WI38 (cell line): ENCODE data around the gene WSB1.
"Not testable (repeated sequence)": the region's sequence is repeated elsewhere in the genome, so short reads cannot be mapped to it uniquely, and the experiment has no call there.

Source experiments
- H3K4me3 ChIP-seq: 2 replicates; pipeline ENCODE4 v1.5.1; 2011; ENCODE audit warnings: low read depth, mild to moderate bottlenecking, control low read depth, low read length
- CTCF ChIP-seq: IDR thresholded peaks from 2 replicates; pipeline ENCODE4 v1.5.1; 2012; ENCODE audit warnings: low read depth, mild to moderate bottlenecking, control low read depth, low read length

Gene WSB1

GRCh38 chr17:27268394-27269085 is 25.4 kb upstream of the WSB1 start:
- no peak for TF ChIP-seq CTCF

GRCh38 chr17:27269201-27269600 is 24.7 kb upstream of the WSB1 start:
- TF ChIP-seq CTCF: no peak
- H3K4me3 ChIP-seq: no peak overlapping the region

More at GRCh38 chr17:27268394-27269085, 25.4 kb upstream of the WSB1 start:
- no peak overlapping the region for H3K4me3 ChIP-seq

- no peak for TF ChIP-seq CTCF
- H3K4me3 ChIP-seq: no peak overlapping the region
These were observed 23.9 kb upstream of the WSB1 start for GRCh38 chr17:27269974-27270373.

GRCh38 chr17:27276653-27277156 is 17.2 kb upstream of the WSB1 start:
- TF ChIP-seq CTCF: no peak
- H3K4me3 ChIP-seq: no peak overlapping the region

GRCh38 chr17:27279132-27279531 is 14.8 kb upstream of the WSB1 start:
- not testable (repeated sequence) for H3K4me3 ChIP-seq

- H3K4me3 ChIP-seq: no peak overlapping the region
- TF ChIP-seq CTCF: no peak
These were observed 13.4 kb upstream of the WSB1 start for GRCh38 chr17:27280527-27280926.

- H3K4me3 ChIP-seq: no peak overlapping the region
- TF ChIP-seq CTCF: no peak
These were observed 12.5 kb upstream of the WSB1 start for GRCh38 chr17:27281438-27281837.

GRCh38 chr17:27282054-27282551 is 11.8 kb upstream of the WSB1 start:
- no peak for TF ChIP-seq CTCF
- no peak overlapping the region for H3K4me3 ChIP-seq
